Upper lobe of left lung (tissue), 4 donors: Measurements from ENCODE around the gene CRIP2.
A peak's percentile ranks its signal among the peaks of the same experiment; 100 is the strongest.

Experiments used
- CTCF ChIP-seq, 6 experiments: fragments of 450-650 bp in 4 of 6; fragments of 200-600 bp in 2 of 6; sonication (generic) in 2 of 6; IDR thresholded peaks; one replicate each; pipeline ENCODE4 v1.5.1; 2016 to 2019; ENCODE audit warnings: antibody characterized with exemption in 6 of 6
- POLR2AphosphoS5 ChIP-seq, 2 donors: sonication (generic); formaldehyde crosslinking; IDR thresholded peaks; one replicate each; pipeline ENCODE4 v1.5.1; 2017; ENCODE audit warnings: antibody characterized with exemption in 2 of 2

GRCh38 chr14:105471297-105471821, 3.3 kb upstream of the CRIP2 start:
- TF ChIP-seq POLR2AphosphoS5 (IDR thresholded peaks at IDR 0.05) (no peak), CTCF (IDR thresholded peaks at IDR 0.05) (peak in 1 of 6 experiments; percentile 23)
